HG02571 (cell line): ENCODE measurements around the gene RNPS1.
"Not testable (repeated sequence)": the region's sequence is repeated elsewhere in the genome, so short reads cannot be mapped to it uniquely, and the experiment has no call there.

ENCODE experiments used
- ATAC-seq: cut with Tn5 transposase; IDR thresholded peaks from one replicate; pipeline ENCODE4 v1.9.1; 2021; ENCODE audit warnings: mild to moderate bottlenecking, moderate library complexity; ENCODE audit not compliant: unreplicated experiment

Gene RNPS1

DNA sequence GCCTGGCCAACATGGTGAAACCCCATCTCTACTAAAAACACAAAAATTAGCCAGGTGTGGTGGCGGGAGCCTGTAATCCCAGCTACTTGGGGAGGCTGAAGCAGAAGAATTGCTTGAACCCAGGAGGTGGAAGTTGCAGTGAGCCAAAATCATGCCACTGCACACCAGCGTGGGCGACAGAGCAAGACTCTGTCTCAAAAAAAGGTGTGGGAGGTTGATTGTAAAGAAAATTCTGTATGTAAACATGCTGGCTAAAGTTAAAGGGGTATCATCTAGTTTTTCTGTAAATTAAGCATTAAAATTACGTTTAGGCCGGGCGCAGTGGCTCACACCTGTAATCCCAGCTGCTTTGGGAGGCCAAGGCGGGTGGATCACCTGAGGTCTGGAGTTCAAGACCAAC is 9.4 kb downstream of the RNPS1 start:
- ATAC-seq: not testable (repeated sequence)

DNA sequence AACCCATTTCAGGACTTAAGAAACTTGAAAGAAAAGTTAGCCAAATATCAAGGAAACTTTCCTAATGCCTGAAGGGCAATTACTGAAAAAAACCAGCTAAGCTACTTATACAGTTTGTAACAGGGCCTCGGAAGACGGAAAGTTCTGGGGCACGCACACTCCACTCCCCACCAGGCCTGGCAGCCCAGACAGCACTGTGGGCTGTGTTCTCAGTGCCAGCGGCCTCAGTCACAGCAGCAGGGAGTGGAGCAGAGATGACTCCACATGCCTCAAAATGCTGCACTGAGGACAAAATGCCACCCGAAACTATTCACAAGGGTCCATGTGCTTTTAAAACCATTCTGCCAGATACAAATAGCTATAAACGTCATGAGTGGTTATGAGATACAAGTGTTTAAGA is 10.2 kb downstream of the RNPS1 start:
- no peak for ATAC-seq

DNA sequence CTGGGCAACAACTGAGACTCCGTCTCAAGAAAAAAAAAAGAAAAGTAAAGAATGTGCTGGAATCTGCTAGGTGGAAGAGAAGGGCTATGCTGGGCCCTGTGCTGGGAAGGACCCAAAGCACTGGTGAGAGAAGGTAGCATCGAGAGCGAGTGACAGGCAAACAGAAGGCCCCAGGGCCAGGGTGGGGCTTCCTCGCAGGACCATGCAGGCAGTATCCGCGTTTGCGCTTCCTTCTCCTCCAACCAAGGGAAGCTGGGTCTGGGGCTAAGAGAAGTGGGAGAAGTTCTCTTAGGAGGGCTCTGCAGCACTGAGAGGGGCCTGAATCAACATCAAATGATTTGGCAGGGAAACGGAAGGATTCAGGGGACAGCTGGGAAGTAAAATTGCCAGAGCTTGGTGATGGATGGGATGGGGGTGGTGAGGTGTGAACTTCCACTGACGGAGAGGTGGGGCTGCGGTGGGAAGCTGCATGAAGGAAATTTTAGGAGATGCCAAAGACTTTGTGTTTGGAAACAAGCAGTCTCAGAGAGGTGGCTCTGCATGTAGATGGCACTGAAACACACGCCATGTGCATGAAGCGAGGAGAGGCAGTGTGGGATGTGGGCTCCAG is 11.3 kb downstream of the RNPS1 start:
- ATAC-seq: no peak

DNA sequence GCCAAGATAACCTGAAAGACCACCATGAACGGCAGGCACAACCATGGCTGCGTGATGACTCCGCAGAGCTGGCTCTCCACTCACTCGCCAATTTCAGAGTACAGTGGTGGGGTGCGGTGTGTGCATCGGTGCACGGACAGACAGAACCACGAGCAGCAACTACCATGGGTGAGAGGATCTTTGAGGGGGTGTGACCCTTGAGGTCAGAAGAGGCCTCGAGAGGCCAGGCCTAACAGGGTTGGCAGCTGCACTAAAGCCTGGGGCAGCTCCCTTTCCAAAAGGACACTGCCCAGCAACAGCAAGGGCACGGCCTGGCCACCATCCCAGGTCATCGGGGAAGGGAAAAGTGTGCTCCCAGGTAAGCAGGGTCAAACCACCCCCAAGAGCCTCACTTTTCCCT is 14.6 kb downstream of the RNPS1 start:
- ATAC-seq: no peak

DNA sequence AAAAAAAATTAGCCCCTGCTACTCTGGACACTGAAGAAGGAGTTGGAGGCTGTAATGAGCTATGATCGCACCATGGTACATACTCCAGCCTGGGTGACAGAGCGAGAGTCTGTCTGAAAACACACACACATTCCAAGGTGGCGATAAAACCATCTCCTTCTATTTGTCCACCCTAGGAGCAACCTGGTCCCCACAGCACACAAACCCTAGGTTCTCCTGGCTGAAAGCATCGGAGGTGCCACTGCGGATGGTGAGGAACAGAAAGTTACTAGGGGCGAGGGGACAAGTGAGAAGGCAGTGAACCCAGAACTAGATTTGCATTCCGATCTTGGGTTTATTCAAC is 15.1 kb downstream of the RNPS1 start:
- no peak for ATAC-seq

DNA sequence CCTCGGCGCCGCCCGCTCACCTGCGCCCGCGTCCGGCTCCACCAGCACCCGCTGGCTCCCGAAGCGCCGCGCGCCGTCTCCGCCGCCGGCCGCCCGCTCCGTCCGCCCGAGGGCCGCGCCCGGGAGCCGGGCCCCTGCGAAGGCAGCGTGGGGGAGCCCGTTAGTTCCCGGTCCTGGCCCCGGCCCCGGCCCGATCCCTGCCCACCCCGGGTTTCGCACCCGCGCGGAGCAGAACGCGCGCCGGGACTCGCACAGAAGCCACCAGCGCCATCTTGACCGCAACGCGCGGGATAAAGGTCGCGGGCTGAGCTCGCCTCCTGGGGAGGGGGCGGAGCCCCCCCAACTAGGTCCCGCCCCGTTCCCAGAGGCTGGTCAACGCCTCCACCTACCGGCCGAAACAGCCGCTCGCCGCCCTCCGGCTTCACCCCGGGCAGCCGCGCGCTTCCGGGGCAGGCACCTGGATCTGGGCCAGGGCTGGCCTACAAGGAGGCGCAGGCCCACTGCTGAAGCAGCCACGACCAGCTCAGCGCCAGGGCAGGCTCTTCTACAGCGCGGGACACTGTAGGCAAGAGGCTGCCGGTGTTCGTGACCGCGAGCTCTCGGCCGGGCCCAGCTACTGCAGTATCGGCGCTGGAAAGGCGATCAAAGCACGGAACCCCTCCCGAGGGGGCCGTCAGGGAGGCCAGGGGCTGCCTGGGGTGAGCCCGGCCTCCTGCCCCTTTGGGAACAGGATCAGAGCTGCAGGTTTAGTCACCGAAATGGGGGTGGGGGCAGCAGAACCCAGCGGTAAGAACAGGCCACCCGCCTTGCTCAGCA is 16.4 kb downstream of the RNPS1 start, which contains the start of gene ECI1:
Gene ECI1 (minus strand): TSS at position 292 of the 816 bp plus-strand sequence. CDS start 21 bp downstream, at position 271.
- peak; percentile 83 for ATAC-seq

DNA sequence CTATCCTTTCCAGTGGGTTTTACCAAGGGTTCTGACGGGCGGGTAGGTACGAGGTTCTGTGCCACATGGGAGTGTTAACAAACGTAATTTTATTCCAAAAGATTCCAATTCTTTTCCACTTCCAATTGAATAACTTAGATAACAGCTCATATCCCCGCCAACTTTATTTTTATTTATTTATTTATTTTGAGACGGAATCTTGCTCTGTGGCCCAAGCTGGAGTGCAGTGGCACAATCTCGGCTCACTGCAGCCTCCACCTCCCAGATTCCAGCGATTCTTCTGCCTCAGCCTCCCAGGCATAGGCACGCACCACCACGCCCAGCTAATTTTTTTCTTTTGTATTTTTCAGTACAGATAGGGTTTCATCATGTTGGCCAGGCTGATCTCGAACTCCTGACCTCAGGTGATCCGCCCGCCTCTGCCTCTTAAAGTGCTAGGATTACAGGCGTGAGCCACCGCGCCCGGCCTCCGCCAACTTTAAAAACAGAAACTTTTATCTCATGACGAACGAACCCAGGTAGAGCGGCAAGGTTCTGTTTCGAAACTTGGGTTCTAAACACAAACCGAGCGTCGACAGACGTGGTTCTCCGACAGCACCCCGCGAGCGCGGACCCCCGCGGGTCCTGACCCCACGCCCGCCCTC is 17.2 kb downstream of the RNPS1 start:
- ATAC-seq: no peak

DNA sequence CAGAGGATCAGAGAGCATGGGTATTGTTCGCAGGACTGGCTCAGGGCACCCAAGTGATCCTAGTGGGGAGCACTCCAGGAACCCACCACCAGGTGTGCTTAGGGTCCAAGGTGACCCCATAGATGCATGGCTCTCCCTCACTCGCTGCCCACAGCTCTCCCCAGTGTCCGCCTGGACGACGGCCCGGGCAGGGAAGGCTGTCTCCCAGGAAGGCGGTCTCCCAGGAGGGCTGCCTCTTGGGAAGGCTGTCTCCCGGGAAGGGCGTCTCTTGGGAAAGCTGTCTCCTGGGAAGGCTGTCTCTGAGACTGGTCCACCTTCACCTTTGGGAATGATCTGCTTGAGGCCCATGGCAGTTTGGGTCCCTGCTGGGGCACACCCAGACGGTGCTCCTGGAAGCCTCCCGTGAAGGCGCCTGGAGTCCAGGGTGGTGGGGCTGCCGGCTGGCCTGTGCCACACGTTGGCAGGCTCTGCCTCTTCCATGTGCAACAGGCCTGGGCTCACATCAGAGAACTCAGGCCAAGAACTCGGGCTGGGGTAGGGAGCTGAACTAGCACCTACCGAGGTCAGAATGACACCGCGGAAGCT is 21.5 kb downstream of the RNPS1 start:
- no peak for ATAC-seq

DNA sequence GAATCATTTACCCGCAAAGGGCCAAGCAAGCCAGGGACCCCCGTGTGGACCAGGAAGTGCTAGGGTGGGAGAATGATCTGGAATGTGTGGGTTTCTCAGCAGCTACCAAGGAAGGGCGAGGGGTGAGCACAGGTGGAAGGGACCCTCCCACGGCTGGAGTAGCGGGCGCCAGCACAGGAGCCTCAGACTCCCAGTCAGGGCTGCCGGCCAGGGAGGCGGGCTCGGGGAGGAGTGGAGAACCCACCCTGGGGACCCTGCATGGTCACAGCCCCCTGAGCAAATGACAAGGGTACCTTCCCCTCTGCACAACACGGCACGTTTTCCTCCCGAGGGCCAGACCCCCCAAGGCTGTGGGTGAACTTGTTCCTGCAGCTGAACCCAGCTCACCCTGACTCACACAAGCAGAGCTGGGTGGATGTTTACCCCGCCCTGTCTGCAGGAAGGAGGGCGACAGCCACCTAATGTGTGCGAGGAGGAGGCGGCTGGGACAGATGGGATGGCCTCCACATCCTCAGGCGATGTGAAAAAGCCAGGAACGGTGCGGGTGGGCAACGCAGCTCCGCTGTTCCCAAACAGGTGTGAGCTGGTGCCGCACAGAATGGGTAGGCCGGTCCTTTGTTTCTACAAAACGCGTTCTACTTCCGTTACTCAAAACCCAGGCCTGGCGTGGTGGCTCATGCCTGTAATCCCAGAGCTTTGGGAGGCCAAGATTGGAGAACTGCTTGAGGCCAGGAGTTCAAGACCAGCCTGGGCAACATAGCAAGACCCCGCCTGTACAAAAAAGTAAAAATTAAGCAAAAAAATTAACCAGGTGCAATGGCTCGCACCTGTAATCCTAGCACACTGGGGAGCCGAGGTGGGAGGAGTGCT is 22.8 kb downstream of the RNPS1 start:
- ATAC-seq: no peak

DNA sequence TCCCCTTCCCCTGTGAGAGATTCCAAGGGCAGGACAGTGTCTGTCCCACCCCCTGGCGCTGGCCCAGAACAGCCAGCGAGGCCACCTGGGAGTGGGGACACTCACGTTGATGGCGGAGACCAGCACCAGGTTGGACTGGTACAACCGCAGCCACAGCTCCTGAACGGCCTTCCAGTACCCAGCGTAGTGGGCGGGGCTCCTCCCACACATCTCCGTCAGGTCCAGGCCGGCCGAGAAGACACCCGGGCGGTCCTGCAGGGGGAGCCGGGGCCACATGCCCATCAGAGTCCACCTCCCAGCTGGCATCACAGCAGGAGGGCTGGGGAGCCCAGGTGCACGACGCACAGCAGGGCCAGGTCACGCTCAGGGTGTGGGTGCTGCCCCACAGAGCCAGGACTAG is 23.6 kb downstream of the RNPS1 start:
- ATAC-seq: no peak

DNA sequence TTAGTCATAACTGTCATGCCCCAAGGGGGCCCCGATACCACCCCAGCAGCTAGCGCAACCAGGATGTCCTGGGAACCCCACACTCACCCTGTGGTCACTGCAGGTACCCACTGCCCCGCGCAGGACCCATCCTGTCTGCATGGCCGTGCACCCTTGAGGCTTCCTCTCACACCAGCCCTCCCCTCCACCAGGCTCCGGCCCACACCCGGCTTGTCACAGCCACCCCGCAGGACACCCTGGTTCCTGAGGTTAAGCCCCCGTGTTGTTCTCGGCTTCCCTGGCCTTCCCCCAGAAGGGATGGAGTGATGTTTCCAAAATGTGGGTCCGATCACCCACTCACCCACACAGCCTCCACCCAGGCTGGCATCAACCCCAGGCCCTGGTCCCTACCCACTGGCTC is 24.1 kb downstream of the RNPS1 start:
- ATAC-seq: no peak

DNA sequence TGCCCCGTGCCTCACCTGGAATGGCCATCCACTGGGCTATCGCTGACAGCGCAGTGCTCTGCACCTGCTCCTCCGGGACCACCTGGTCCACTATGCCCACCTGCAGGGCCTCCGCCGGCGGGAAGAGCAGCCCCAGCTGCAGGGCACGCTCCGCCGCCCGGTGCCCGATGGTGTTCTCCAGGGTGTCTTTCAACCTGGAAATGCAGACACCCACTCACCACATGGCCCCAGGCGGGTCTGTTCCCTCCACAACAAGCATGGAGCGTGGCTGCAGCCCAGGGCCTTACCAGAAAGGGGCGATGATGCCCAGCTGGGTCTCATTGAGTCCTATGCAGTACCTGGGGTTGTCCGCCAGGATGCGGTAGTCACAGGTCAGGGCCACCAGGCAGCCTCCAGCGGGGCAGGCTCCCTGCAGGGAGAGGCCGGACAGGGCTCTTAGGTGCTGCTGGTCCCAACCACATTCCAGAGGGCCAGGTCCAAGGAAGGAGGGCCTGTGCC is 24.8 kb downstream of the RNPS1 start:
- ATAC-seq: no peak

DNA sequence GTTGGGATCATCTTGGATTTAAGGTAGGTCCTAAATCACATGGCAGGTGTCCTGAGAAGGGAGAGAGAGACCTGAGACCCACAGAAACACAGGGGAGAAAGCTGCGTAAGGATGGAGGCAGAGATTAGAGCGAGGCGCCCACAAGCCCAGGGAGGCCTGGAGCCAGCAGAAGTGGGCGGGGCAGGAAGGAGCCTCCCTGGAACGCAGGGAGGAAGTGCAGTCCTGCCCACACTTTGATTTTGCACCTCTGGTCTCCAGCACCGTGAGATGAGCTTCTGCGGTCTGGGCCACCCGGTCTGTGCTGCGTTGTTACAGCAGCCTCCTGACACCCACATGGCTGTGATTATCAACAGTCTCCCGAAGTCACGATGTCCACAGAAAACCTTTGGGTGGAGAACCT is 25.3 kb downstream of the RNPS1 start:
- ATAC-seq: no peak

DNA sequence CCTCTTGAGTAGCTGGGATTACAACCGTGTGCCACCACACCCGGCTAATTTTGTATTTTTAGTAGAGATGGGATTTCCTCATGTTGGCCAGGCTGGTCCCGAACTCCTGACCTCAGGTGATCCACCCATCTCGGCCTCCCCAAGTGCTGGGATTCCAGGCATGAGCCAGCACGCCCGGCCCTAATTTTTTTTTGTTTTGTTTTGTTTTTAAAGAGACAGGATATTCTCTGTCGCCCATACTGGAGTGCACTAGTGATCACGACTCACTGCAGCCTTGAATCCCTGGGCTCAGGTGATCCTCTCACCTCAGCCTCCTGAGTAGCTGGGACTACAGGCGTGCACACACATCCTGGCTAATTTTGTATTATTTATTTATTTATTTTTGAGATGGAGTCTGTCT is 27.6 kb downstream of the RNPS1 start:
- ATAC-seq: not testable (repeated sequence)

DNA sequence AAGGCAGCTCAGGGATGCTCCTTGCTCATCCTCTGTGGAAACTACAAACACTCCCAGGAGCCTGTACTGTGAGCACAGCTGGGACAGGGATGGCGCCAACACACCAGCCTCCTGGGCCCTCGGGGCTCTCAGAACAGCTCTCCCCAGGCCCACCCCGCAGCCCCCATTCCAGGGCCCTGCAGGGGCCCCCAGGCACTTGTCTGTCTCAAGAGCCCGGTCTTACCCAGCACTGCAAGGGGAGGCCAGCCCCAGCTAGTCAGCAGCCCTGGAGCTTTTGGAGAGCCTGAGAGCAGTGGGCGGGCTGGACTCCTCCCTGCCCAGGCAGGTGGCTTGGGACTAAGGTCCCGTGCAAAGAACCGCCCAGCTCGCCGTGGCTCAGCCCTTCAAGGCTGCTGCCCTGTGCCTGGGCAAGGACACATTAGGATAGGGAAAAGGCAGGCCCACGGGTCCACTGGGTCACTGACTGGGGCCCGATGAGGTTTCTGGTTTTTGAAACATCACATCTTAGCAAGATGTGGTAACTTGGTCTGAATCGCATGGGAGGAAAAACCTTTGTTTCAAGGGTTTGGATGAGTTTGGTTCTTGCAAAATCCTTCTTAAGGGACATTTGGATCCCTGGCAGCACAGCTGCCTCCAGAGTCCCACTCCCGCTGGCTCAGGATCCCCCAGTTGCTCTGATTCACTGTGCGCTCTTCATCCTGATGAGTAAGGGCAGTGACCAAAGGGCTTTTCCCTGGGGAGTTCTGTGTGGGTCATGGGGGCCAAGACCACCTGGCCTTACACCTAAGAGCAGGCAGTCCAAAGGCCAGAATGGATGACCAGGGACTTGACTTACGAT is 28.9 kb downstream of the RNPS1 start:
- no peak for ATAC-seq

DNA sequence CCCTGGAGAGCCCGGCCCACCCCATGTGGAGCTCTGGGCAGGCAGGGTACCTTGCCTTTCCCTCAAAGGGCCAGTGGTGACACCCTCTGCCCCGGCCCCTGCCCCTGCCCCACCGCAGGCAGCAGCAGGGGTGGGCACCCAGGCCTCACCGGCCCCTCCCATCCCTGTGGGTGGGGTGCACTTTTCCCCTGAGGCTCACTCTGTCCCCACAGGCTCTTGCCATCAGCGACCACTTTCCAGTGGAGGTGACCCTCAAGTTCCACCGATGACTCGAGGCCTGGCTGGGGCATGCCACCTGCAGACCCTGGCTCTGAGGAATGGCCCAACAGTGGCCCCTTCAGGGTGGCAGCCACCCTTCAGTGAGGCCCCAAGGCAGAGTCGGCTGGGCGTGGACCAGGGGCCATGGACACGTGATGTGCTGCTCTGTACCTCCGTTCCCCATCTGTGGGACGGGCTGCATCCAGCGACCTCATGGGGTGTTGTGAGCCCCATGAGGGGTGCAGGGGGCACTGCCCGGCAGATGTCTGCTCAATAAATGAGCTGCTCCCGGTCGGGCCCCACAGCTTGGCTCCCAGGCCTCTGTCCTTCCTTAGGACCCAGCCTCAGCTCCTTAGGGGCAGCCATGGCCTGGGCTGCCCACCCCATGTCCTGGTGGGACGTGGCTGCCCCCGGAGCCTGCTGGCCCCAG is 29.6 kb downstream of the RNPS1 start:
- no peak for ATAC-seq

DNA sequence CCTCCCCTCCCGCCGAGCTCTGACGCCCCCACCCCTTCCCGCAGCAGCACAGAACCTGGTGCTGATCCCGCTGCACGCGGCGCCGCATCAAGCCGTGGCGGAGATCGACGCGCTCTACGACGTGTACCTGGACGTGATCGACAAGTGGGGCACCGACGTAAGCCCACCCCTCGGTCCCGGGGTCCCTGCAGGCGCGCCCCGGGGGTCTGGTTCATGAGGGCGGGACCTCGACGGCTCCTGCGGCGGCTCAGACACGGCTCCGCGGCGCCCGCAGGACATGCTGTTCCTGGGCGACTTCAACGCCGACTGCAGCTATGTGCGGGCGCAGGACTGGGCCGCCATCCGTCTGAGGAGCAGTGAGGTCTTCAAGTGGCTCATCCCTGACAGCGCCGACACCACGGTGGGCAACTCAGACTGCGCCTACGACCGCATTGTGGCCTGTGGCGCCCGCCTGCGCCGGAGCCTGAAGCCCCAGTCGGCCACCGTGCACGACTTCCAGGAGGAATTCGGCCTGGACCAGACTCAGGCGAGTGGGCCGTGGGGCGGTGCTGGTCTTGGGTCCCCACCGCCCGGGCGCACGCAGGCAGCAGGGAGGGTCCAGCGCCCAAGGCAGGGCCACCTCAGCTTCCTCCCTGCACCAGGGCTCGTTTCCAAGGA is 30.3 kb downstream of the RNPS1 start:
- ATAC-seq: no peak

DNA sequence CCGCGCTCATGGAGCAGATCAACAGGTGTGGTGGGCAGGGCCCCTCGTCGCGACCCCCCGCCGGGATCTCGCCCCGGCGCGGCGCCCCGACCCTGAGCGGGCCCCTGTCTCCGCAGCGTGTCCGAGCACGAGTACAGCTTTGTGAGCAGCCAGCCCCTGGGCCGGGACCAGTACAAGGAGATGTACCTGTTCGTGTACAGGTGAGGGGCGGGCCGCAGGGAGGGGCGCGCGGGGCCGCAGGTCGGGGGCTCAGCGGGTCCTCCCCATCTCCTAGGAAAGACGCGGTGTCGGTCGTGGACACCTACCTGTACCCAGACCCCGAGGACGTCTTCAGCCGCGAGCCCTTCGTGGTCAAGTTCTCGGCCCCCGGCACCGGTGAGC is 30.8 kb downstream of the RNPS1 start:
- ATAC-seq: no peak
